ENCODE data around the gene P2RY14.

The P2RY14 gene

DNA sequence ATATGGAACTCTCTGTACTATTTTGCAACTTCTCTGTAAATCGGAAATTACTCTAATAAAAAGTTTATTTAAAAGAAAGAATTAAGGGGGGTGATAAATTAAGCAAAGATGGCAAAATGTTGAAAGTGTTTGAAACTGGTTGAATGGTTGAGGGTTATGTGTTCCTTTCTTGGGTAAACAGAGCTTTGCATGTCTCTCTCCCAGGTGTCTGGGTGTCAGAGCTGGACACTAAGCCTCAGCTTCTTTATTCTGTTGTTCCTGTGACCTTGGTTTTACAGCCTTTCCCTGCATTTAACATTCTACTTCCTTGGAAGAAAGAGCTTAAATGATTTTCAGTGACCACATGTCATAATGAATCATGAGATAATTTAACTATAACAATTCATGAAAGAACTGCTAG, 82.5 kb downstream of the P2RY14 start:
- TF ChIP-seq CTCF (IDR thresholded peaks at IDR 0.05; ENCODE audit: borderline replicate concordance, control extremely low read depth, extremely low read depth, insufficient read depth, missing control alignments), result no peak
- DNase-seq (ENCODE audit: low spot score), result no peak
- in situ Hi-C loops (cut with MboI; ENCODE audit: low sequenced_read_pairs, unreplicated experiment), result no loop called here

- in situ Hi-C loops (cut with MboI; ENCODE audit: low sequenced_read_pairs, unreplicated experiment), result no loop called here
- no peak for DNase-seq (ENCODE audit: low spot score)
- TF ChIP-seq CTCF (IDR thresholded peaks at IDR 0.05; ENCODE audit: borderline replicate concordance, control extremely low read depth, extremely low read depth, insufficient read depth, missing control alignments), result no peak
These were observed 85.8 kb downstream of the P2RY14 start for GRCh38 chr3:151192545-151192944.

DNA sequence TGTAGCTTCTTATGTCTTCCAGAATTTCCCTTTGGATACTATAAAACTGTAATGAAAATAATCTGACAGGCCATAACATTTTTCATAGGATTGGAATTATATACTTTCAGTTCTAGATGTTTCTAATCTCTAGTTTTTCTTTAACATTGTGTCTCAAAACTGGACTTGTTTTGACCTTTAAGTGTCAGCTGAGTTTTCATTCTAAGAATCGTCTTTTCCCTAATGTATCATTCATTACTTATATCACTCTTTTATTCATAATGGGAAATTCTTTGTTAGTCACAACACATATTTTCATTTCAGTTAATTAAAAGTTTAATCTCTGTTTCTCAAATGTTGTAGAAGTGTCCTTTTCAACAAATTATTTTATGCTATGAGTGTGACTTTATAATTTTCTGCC, 87.2 kb downstream of the P2RY14 start:
- in situ Hi-C loops (cut with MboI; ENCODE audit: low sequenced_read_pairs, unreplicated experiment), result no loop called here
- DNase-seq (ENCODE audit: low spot score), result no peak
- no peak for TF ChIP-seq CTCF (IDR thresholded peaks at IDR 0.05; ENCODE audit: borderline replicate concordance, control extremely low read depth, extremely low read depth, insufficient read depth, missing control alignments)

DNA sequence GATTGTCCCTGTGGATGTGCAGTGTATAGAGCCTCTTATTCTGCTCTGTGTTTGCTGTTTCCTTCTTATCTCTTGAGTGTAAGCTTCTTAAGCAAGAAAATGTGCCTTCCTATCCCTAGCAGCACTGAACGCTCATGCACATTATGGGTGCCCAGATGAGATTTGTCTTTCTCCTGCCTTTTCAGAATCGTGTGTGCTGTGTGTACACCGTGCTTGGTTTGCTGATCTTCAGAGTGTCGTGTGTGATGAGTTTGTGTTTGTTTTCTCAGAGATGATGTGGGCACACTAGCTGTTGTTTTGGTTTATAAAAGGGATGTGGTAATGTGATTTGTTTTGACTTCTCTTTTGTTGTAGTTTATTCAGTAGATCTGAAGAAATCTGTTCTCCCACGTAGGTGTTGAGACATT, 95.1 kb downstream of the P2RY14 start:
- in situ Hi-C loops (cut with MboI; ENCODE audit: low sequenced_read_pairs, unreplicated experiment), result no loop called here
- DNase-seq (ENCODE audit: low spot score), result no peak
- no peak for TF ChIP-seq CTCF (IDR thresholded peaks at IDR 0.05; ENCODE audit: borderline replicate concordance, control extremely low read depth, extremely low read depth, insufficient read depth, missing control alignments)

GRCh38 chr3:151182349-151183079, 95.8 kb downstream of the P2RY14 start:
- no peak for DNase-seq (ENCODE audit: low spot score)
- in situ Hi-C loops (cut with MboI; ENCODE audit: low sequenced_read_pairs, unreplicated experiment), result no loop called here
- no peak for TF ChIP-seq CTCF (IDR thresholded peaks at IDR 0.05; ENCODE audit: borderline replicate concordance, control extremely low read depth, extremely low read depth, insufficient read depth, missing control alignments)

- TF ChIP-seq CTCF (IDR thresholded peaks at IDR 0.05; ENCODE audit: borderline replicate concordance, control extremely low read depth, extremely low read depth, insufficient read depth, missing control alignments), result no peak
- in situ Hi-C loops (cut with MboI; ENCODE audit: low sequenced_read_pairs, unreplicated experiment), result no loop called here
- DNase-seq (ENCODE audit: low spot score), result no peak
These were observed 100.0 kb downstream of the P2RY14 start for GRCh38 chr3:151178208-151178845.

Data from GM13976 (cell line).